ENCODE data around the gene CCDC30.
"Not testable (repeated sequence)": the region's sequence is repeated elsewhere in the genome, so short reads cannot be mapped to it uniquely, and the experiment has no call there.

GRCh38 chr1:42477354-42477753 lies 14.3 kb downstream of the CCDC30 start:
- TF ChIP-seq, protein P1, sequence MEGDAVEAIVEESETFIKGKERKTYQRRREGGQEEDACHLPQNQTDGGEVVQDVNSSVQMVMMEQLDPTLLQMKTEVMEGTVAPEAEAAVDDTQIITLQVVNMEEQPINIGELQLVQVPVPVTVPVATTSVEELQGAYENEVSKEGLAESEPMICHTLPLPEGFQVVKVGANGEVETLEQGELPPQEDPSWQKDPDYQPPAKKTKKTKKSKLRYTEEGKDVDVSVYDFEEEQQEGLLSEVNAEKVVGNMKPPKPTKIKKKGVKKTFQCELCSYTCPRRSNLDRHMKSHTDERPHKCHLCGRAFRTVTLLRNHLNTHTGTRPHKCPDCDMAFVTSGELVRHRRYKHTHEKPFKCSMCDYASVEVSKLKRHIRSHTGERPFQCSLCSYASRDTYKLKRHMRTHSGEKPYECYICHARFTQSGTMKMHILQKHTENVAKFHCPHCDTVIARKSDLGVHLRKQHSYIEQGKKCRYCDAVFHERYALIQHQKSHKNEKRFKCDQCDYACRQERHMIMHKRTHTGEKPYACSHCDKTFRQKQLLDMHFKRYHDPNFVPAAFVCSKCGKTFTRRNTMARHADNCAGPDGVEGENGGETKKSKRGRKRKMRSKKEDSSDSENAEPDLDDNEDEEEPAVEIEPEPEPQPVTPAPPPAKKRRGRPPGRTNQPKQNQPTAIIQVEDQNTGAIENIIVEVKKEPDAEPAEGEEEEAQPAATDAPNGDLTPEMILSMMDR (IDR thresholded peaks at IDR 0.05) = not testable (repeated sequence)
- not testable (repeated sequence) for TF ChIP-seq POLR2A (IDR thresholded peaks at IDR 0.05)

Measured in thyroid gland (tissue), 4 donors.